Cardiac atrium fibroblast (primary cell): ENCODE data around the gene MARCHF11. TPM values are rescaled to one million over a fixed set of nuclear protein-coding genes. Genes with fewer than 3 reads are reported as not detected.

Experiments
- total RNA-seq: library from RNA; depleted of rRNA; stranded (reverse); fragments of >200 nt; gene quantifications from 2 replicates; pipeline ENCODE4 v1.2.3, GENCODE V29; 2015

Gene MARCHF11
- not detected in 2 replicates for total RNA-seq

GRCh38 chr5:16179511-16179935 is at the start of gene MARCHF11:
Gene MARCHF11 (minus strand): TSS chr5:16179791. CDS start chr5:16179575, 216 bp downstream.

